ENCODE data around the gene LIN9. TPM values are rescaled to one million over a fixed set of nuclear protein-coding genes. Genes with fewer than 3 reads are reported as not detected.

Gene LIN9
- total RNA-seq, 1 donor from 2014 or later = 0.43 TPM

DNA sequence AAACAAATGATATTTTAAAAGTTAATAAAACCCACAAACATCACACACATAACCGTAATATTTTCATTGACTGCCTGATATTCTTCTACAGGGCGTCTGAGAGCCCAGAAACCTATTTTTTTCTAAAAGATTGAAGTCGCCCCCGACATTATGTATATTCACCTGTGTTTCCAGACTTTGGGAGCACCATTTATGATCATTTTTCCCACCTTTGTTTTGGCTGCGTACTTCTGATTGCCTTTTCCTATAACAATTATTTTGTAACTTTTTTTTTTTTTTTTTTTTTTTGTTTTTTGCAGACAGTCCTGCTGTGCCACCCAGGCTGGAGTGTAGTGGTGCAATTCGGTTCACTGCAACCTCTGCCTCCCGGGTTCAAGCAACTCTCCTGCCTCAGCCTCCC is 121.6 kb downstream of the LIN9 start:
- no peaks in the 10 kb centered on the region for H3K9me3 ChIP-seq
- no peaks in the 10 kb centered on the region for H3K27me3 ChIP-seq
- intact Hi-C loops (cut with DNase I) = loop anchor here (2.0 to 5.0 kb wide), 4 partner anchors 63 to 265 kb away; partner anchors contain the start of genes H3-3A and PYCR2
- peaks cover 6 to 13% of the 10 kb centered on the region in 2 donors for H3K4me1 ChIP-seq
- H3K36me3 ChIP-seq = no peaks in the 10 kb centered on the region
- no peak for DNase-seq (ENCODE audit: low spot score in 2 of 2)
- H3K4me3 ChIP-seq = peak overlapping the region; percentile 96 to 100
- H3K27ac ChIP-seq = peak overlapping the region; percentile 87 to 98
- TF ChIP-seq, protein P1, sequence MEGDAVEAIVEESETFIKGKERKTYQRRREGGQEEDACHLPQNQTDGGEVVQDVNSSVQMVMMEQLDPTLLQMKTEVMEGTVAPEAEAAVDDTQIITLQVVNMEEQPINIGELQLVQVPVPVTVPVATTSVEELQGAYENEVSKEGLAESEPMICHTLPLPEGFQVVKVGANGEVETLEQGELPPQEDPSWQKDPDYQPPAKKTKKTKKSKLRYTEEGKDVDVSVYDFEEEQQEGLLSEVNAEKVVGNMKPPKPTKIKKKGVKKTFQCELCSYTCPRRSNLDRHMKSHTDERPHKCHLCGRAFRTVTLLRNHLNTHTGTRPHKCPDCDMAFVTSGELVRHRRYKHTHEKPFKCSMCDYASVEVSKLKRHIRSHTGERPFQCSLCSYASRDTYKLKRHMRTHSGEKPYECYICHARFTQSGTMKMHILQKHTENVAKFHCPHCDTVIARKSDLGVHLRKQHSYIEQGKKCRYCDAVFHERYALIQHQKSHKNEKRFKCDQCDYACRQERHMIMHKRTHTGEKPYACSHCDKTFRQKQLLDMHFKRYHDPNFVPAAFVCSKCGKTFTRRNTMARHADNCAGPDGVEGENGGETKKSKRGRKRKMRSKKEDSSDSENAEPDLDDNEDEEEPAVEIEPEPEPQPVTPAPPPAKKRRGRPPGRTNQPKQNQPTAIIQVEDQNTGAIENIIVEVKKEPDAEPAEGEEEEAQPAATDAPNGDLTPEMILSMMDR (IDR thresholded peaks at IDR 0.05) = no peak

DNA sequence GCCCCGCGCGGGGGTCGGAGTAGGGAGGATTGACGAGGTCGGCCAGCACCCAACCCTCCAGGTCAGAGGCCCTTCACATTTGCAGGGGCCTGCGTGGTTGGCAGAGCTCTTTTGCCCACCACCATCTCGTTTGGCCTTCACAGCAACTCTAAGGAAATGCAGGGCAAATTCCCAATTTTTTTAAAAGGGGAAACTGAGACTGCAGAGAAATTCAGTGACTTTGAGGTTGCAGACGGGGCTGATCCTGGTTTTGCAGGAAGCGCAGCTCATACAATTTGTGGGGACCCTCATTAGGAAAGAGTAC is 122.0 kb downstream of the LIN9 start:
- Histone ChIP-seq H3K27ac (peak overlapping the region; percentile 87 to 98), H3K4me3 (peak overlapping the region; percentile 96 to 100), H3K27me3 (no peaks in the 10 kb centered on the region), H3K36me3 (no peaks in the 10 kb centered on the region), H3K9me3 (no peaks in the 10 kb centered on the region), H3K4me1 (peaks cover 6 to 17% of the 10 kb centered on the region in 2 donors)
- intact Hi-C loops (cut with DNase I) = loop anchor here (2.0 to 5.0 kb wide), 4 partner anchors 62 to 265 kb away; partner anchors contain the start of genes H3-3A and PYCR2
- no peak for DNase-seq (ENCODE audit: low spot score in 2 of 2)
- TF ChIP-seq, protein P1 (IDR thresholded peaks at IDR 0.05) = no peak

DNA sequence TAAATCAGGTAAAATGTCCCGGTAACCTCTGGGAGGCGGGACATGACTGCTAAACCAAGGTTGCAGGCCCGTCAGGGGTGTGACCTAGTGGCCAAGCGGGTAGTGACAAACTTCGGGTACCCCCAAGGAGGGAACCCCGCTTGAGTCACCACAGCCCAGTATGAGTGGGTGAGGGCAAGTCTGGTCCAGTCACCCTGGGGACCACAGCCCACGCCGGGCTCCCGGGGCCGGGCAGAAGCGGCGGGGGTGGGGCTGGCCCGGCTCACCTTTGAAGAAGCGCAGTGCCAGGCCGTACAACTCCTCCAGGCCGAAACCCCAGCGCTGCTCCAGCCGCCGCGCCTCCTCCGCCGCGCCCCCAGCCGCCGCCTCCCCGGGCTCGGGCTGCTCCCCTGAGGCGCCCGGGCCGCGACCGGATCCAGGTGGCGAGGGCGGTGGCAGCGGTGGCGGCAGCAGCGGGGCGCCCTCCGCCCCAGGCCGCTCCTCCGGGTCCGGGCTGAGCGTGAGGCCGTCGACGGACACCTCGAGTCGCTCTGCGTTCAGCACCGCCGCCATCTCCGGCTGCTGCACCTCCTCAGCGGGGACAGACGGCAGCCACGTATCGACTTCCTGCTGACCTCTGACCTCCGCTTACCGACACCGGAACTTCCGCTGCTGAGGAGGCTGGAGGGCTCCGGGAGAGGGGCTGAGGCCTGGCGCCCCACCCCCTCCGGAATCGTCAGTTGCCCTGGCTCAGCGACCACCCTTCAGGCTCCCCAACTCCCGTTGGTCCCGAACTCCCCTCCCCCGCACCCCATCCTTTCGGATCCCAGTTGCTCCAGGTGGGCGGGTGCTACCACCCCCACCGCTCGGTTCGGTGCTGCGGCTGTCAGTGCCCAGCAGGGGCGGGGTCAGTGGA is 122.6 kb downstream of the LIN9 start, which contains the start of gene ACBD3:
Gene ACBD3 (minus strand): TSS at position 618 of the 895 bp plus-strand sequence. CDS start 66 bp downstream, at position 552.
- DNase-seq (ENCODE audit: low spot score in 2 of 2) = peak; percentile 57 to 93
- peak within 1 kb of the TSS; percentile 87 to 98 for H3K27ac ChIP-seq
- peak within 1 kb of the TSS; percentile 96 to 100 for H3K4me3 ChIP-seq
- intact Hi-C loops (cut with DNase I) = loop anchor here (2.0 to 5.0 kb wide), 4 partner anchors 62 to 264 kb away; partner anchors contain the start of genes H3-3A and PYCR2
- peaks cover 6 to 17% of the 10 kb centered on the region in 2 donors for H3K4me1 ChIP-seq
- no peaks in the 10 kb centered on the region for H3K9me3 ChIP-seq
- no peaks in the 10 kb centered on the region for H3K36me3 ChIP-seq
- TF ChIP-seq, protein P1 (IDR thresholded peaks at IDR 0.05) = no peak
- no peaks in the 10 kb centered on the region for H3K27me3 ChIP-seq

DNA sequence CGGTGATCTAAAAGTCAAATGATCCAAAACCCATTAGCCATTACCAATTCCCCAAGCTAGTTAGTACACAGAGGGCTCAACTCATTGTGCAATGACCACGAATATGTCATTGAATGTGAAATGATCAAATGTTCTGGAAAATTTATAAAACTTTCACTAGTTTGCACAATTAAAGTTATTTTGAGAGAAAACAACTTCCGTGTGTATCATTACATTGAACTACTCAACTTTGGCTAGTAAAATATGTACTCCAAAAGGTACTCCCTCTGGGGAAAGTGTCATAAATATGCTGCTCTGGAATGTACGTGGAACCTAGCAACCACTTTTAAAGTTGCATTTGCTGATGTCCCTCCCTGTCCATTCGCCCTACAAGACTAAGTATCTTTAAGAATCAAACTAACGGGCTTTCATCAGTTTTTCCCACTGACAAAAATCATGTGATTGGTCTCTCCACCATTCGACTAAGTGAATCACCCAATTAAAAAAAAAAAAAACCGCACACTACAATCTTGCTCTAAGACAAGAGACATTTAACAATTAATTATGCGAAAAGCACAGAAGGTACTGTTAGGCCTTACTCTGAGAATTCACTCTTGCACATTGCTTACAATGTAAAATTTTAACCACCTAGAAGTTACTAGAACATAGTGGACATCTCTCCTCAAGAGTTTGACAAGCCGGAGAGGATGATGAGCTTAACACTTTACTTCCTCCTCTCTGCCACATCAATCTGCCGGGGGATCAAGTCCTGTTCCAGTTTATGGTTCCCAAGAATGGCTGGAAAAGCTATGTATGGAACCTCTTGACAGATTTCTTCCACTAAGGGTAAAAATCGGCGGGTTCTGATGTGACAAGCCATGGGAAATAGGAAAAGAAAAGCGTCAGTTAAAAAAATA is 123.6 kb downstream of the LIN9 start:
- TF ChIP-seq, protein P1 (IDR thresholded peaks at IDR 0.05) = no peak
- Histone ChIP-seq H3K36me3 (peaks cover 0 to 2% of the 10 kb centered on the region in 2 donors), H3K27ac (peak overlapping the region; percentile 87 to 98), H3K4me1 (peaks cover 6 to 20% of the 10 kb centered on the region in 2 donors), H3K9me3 (no peaks in the 10 kb centered on the region), H3K27me3 (no peaks in the 10 kb centered on the region), H3K4me3 (peak overlapping the region; percentile 96 to 100)
- DNase-seq (ENCODE audit: low spot score in 2 of 2) = no peak
- intact Hi-C loops (cut with DNase I) = loop anchor here (1.0 to 5.0 kb wide), 5 partner anchors 61 to 263 kb away; partner anchors contain the start of genes H3-3A, LIN9 and PYCR2

DNA sequence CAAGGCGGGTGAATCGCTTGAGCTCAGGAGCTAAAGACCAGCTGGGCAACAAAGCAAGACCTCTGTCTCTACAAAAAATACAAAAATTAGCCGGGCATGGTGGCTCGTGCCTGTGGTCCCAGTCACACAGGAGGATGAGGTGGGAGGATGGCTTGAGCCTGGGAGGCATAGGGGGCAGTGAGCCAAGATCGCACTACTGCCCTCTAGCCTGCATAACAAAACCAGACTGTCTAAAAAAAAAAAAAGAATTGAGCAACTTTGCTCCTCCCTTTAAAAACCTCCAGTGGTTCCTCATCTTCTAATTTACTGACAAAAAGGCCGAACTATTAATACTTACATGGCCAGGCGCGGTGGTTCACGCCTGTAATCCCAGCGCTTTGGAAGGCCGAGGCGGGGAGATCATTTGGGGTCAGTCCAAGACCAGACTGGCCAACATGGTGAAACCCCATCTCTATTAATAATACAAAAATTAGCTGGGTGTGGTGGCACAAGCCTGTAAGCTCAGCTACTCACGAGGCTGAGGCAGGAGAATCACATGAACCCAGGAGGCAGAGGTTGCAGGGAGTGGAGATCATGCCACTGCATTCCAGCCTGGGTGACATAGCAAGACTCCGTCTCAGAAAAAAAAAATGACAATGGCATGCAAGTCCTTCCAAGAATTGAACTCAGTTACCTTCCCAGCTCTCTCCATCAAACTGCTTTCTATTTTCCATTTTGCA is 126.8 kb downstream of the LIN9 start:
- Histone ChIP-seq H3K27me3 (no peaks in the 10 kb centered on the region), H3K4me3 (peak overlapping the region in 1 of 2 donors; percentile 4), H3K9me3 (no peaks in the 10 kb centered on the region), H3K36me3 (peaks cover 0 to 3% of the 10 kb centered on the region in 2 donors), H3K27ac (peak overlapping the region in 1 of 2 donors; percentile 27), H3K4me1 (peaks cover 6 to 23% of the 10 kb centered on the region in 2 donors)
- intact Hi-C loops (cut with DNase I) = no loop called here
- TF ChIP-seq, protein P1 (IDR thresholded peaks at IDR 0.05) = peak in 2 of 3 experiments; percentile 12 to 37
- peak in 1 of 2 donors; percentile 73 for DNase-seq (ENCODE audit: low spot score in 2 of 2)
